Hepatocyte (in vitro differentiated cells): ENCODE data around the gene STARD5. TPM values are rescaled to one million over a fixed set of nuclear protein-coding genes. Genes with fewer than 3 reads are reported as not detected.

ENCODE experiments used
- DNase-seq: peaks from one replicate; pipeline ENCODE4 v3.0.0-alpha.2; 2016; ENCODE audit warnings: low spot score
- H2AFZ ChIP-seq: fragments of 200-600 bp; sonication (generic); 2 replicates; pipeline ENCODE4 v1.6.0; 2016; ENCODE audit warnings: antibody characterized with exemption, mild to moderate bottlenecking
- H3K27ac ChIP-seq: fragments of 200-600 bp; sonication (generic); 2 replicates; pipeline ENCODE4 v1.5.1; 2016; ENCODE audit warnings: mild to moderate bottlenecking
- H3K27me3 ChIP-seq: fragments of 200-600 bp; sonication (generic); 2 replicates; pipeline ENCODE4 v1.6.1; 2016
- H3K36me3 ChIP-seq: fragments of 200-600 bp; sonication (generic); replicated peaks from 2 replicates; pipeline ENCODE4 v1.5.1; 2016; ENCODE audit warnings: low read depth; ENCODE audit not compliant: insufficient read depth
- H3K4me1 ChIP-seq: fragments of 200-600 bp; sonication (generic); 2 replicates; pipeline ENCODE4 v1.5.1; 2016; ENCODE audit warnings: mild to moderate bottlenecking, moderate library complexity; ENCODE audit not compliant: insufficient read depth
- H3K4me2 ChIP-seq: fragments of 200-600 bp; sonication (generic); 2 replicates; pipeline ENCODE4 v1.6.0; 2016
- H3K4me3 ChIP-seq: fragments of 200-600 bp; sonication (generic); 2 replicates; pipeline ENCODE4 v1.5.1; 2016; ENCODE audit warnings: mild to moderate bottlenecking
- H3K79me2 ChIP-seq: fragments of 200-600 bp; sonication (generic); 2 replicates; pipeline ENCODE4 v1.6.0; 2017; ENCODE audit warnings: mild to moderate bottlenecking
- H3K9me2 ChIP-seq: fragments of 200-600 bp; sonication (generic); replicated peaks from 2 replicates; pipeline ENCODE4 v1.6.0; 2017; ENCODE audit warnings: mild to moderate bottlenecking; ENCODE audit not compliant: insufficient read depth
- H3K9me3 ChIP-seq: fragments of 200-600 bp; sonication (generic); 2 replicates; pipeline ENCODE4 v1.5.1; 2016; ENCODE audit warnings: low read depth, mild to moderate bottlenecking
- H4K20me1 ChIP-seq: fragments of 200-600 bp; sonication (generic); 2 replicates; pipeline ENCODE4 v1.6.0; 2016; ENCODE audit warnings: mild to moderate bottlenecking; ENCODE audit not compliant: insufficient read depth, poor library complexity, severe bottlenecking
- CTCF ChIP-seq: fragments of 200-600 bp; sonication (generic); IDR thresholded peaks from 2 replicates; pipeline ENCODE4 v1.5.1; 2016; ENCODE audit warnings: antibody characterized with exemption, mild to moderate bottlenecking; ENCODE audit not compliant: poor library complexity
- EZH2 ChIP-seq: fragments of 200-600 bp; sonication (generic); IDR thresholded peaks from 2 replicates; pipeline ENCODE4 v1.6.1; 2016; ENCODE audit warnings: antibody characterized with exemption, mild to moderate bottlenecking, borderline replicate concordance
- EZH2phosphoT487 ChIP-seq: fragments of 200-600 bp; sonication (generic); IDR thresholded peaks from one replicate; pipeline ENCODE4 v1.6.1; 2018; ENCODE audit warnings: antibody characterized with exemption, mild to moderate bottlenecking, low read depth, moderate library complexity; ENCODE audit not compliant: unreplicated experiment, severe bottlenecking
- WGBS: methylation state at CpG from one replicate; pipeline ENCODE4 v1.1.6; 2016; ENCODE audit warnings: low lambda C conversion rate; ENCODE audit errors: missing lambda C conversion rate; 5-methylcytosine and 5-hydroxymethylcytosine counted together
- polyA plus RNA-seq: library from polyadenylated mRNA; unstranded; fragments of >200 nt; fragmentation: Nextera tagmentation; extraction: Ambion mirVana; gene quantifications from 2 replicates; pipeline ENCODE4 v1.2.1, GENCODE V29; 2016
- total RNA-seq: library from RNA; depleted of rRNA; stranded (reverse); fragments of >200 nt; gene quantifications from 2 replicates; pipeline ENCODE4 v1.2.3, GENCODE V29; 2014

The STARD5 gene
- total and polyA plus RNA-seq, 2 experiments from 2014 or later = 7.2 to 13.7 TPM

- WGBS = 78% methylated on average over 4 of the region's 4 CpGs
- H3K9me2 ChIP-seq = no peaks in the 10 kb centered on the region
- H3K4me2 ChIP-seq = no peak overlapping the region
- no peak for TF ChIP-seq EZH2phosphoT487
- no peak for TF ChIP-seq EZH2
- no peak for TF ChIP-seq CTCF
- no peaks in the 10 kb centered on the region for H3K27me3 ChIP-seq
- H3K36me3 ChIP-seq = no peaks in the 10 kb centered on the region
- no peaks in the 10 kb centered on the region for H3K9me3 ChIP-seq
- DNase-seq = no peak
- no peak overlapping the region for H3K4me3 ChIP-seq
- H4K20me1 ChIP-seq = no peaks in the 10 kb centered on the region
- no peak overlapping the region for H3K27ac ChIP-seq
- no peak overlapping the region for H2AFZ ChIP-seq
- no peaks in the 10 kb centered on the region for H3K4me1 ChIP-seq
- no peaks in the 10 kb centered on the region for H3K79me2 ChIP-seq
Observed at GRCh38 chr15:81274255-81274654, 49.7 kb downstream of the STARD5 start.

GRCh38 chr15:81273855-81274254, 50.1 kb downstream of the STARD5 start:
- Histone ChIP-seq H3K79me2 (no peaks in the 10 kb centered on the region), H3K4me1 (no peaks in the 10 kb centered on the region), H3K4me2 (no peak overlapping the region), H3K27me3 (no peaks in the 10 kb centered on the region), H3K4me3 (no peak overlapping the region), H3K9me3 (no peaks in the 10 kb centered on the region), H4K20me1 (no peaks in the 10 kb centered on the region), H3K27ac (no peak overlapping the region), H3K9me2 (no peaks in the 10 kb centered on the region), H2AFZ (no peak overlapping the region), H3K36me3 (no peaks in the 10 kb centered on the region)
- TF ChIP-seq EZH2phosphoT487 (no peak), EZH2 (no peak), CTCF (no peak)
- WGBS = 90% methylated on average over 2 of the region's 2 CpGs
- no peak for DNase-seq

GRCh38 chr15:81273200-81273599, 50.7 kb downstream of the STARD5 start:
- Histone ChIP-seq H3K9me2 (no peaks in the 10 kb centered on the region), H3K4me2 (no peak overlapping the region), H3K9me3 (no peaks in the 10 kb centered on the region), H3K4me1 (no peaks in the 10 kb centered on the region), H3K79me2 (no peaks in the 10 kb centered on the region), H3K36me3 (no peaks in the 10 kb centered on the region), H2AFZ (no peak overlapping the region), H3K27me3 (no peaks in the 10 kb centered on the region), H4K20me1 (no peaks in the 10 kb centered on the region), H3K27ac (no peak overlapping the region), H3K4me3 (no peak overlapping the region)
- TF ChIP-seq EZH2phosphoT487 (no peak), EZH2 (no peak)
- no peak for DNase-seq
- 87% methylated on average over 5 of the region's 5 CpGs for WGBS

GRCh38 chr15:81271761-81272644, 51.9 kb downstream of the STARD5 start:
- WGBS = 89% methylated on average over 12 of the region's 12 CpGs
- Histone ChIP-seq H3K36me3 (no peaks in the 10 kb centered on the region), H3K4me3 (no peak overlapping the region), H4K20me1 (no peaks in the 10 kb centered on the region), H3K27ac (no peak overlapping the region), H3K27me3 (no peaks in the 10 kb centered on the region), H3K4me2 (no peak overlapping the region), H3K9me2 (no peaks in the 10 kb centered on the region), H3K4me1 (no peaks in the 10 kb centered on the region), H3K9me3 (no peaks in the 10 kb centered on the region), H2AFZ (no peak overlapping the region), H3K79me2 (no peaks in the 10 kb centered on the region)
- DNase-seq = no peak
- TF ChIP-seq EZH2phosphoT487 (no peak), CTCF (no peak), EZH2 (no peak)
